Motor neuron (in vitro differentiated cells): ENCODE results near the gene IRF2. TPM values are rescaled to one million over a fixed set of nuclear protein-coding genes. Genes with fewer than 3 reads are reported as not detected.
A peak's percentile ranks its signal among the peaks of the same experiment; 100 is the strongest.

Source experiments
- ATAC-seq, 8 experiments: fragments of 200-7000 bp; cut with Tn5 transposase; replicated peaks in 6 of 8; 2 replicates each; pipeline ENCODE4 v1.8.0; 2021; ENCODE audit warnings: mild to moderate bottlenecking in 8 of 8, moderate library complexity in 8 of 8
- H3K27ac ChIP-seq, 2 donors: fragments of 250-450 bp; sonication (Bioruptor Pico); 2 replicates each; pipeline ENCODE4 v1.9.0; 2021; ENCODE audit warnings: antibody characterized with exemption in 2 of 2, mild to moderate bottlenecking in 2 of 2, moderate library complexity in 1 of 2
- H3K4me1 ChIP-seq, 2 donors: fragments of 250-450 bp; sonication (Bioruptor Pico); replicated peaks in 1 of 2; 2 replicates each; pipeline ENCODE4 v1.6.1; 2021; ENCODE audit warnings: antibody characterized with exemption in 2 of 2, mild to moderate bottlenecking in 2 of 2, moderate library complexity in 1 of 2
- H3K4me3 ChIP-seq, 5 donors: fragments of 250-450 bp; sonication (Bioruptor Pico); 2 replicates each; pipeline ENCODE4 v1.9.0; 2021; ENCODE audit warnings: antibody characterized with exemption in 5 of 5, mild to moderate bottlenecking in 5 of 5, moderate library complexity in 4 of 5
- WGBS, 10 experiments: fragments of 450-650 bp; shearing (Covaris generic); methylation state at CpG; one replicate each; pipeline ENCODE4 v1.0.0; 2022; 5-methylcytosine and 5-hydroxymethylcytosine counted together
- in situ Hi-C, 9 experiments: fragments of 400-800 bp; cut with MboI; loops; one replicate each; pipeline ENCODE4 v1.15.0; 2021; ENCODE audit warnings: low sequenced_read_pairs in 9 of 9, low pct_unique_long_range_greater_than_20kb in 2 of 9; ENCODE audit not compliant: unreplicated experiment in 9 of 9
- total RNA-seq, 8 experiments: library from RNA; unstranded; fragments of 300-600 nt; gene quantifications; 2 replicates each; pipeline versions ENCODE4 v1.2.3 to v1.2.4, GENCODE V29; 2022

The IRF2 gene
- total RNA-seq, 8 experiments from 2014 or later: 6.3 to 36.7 (median 15.3) TPM

DNA sequence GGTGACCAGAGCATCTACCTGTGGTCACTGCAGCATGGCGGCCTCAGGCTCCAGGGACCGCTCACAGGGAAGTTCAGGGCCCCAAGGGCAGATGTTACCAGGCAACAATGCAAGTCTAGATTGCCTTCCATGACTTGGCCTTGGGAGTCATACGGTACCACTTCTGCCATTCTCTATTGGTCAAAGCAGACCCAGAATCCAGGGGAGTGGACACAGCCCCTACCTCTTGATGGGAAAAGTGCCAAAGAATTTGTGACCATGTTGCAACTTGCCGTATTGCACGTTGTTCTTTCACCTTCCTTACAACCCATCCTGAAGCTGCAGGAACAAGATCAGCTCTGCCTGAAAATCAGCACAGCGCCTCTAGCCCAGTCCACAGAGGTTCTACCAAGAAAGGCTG is 111.1 kb downstream of the IRF2 start:
- no peaks in the 10 kb centered on the region for H3K4me1 ChIP-seq
- no peak overlapping the region for H3K4me3 ChIP-seq
- 52 to 100% (median 87%) methylated on average over 1 to 4 of the region's 6 CpGs; no CpG with 5 or more reads in 3 of the 10 experiments for WGBS, 10 experiments
- no peak overlapping the region for H3K27ac ChIP-seq
- ATAC-seq: no peak
- in situ Hi-C loops: no loop called here

GRCh38 chr4:184362396-184362795 is 112.0 kb downstream of the IRF2 start:
- 20 to 100% (median 87%) methylated on average over 1 to 4 of the region's 4 CpGs; no CpG with 5 or more reads in 1 of the 10 experiments for whole genome bisulfite sequencing, 10 experiments
- ATAC-seq: peak in 1 of 8 experiments; percentile 22
- Histone ChIP-seq H3K4me3 (no peak overlapping the region), H3K27ac (no peak overlapping the region), H3K4me1 (no peaks in the 10 kb centered on the region)
- in situ Hi-C loops: no loop called here

- 11 to 100% (median 96%) methylated on average over 1 to 3 of the region's 3 CpGs for WGBS, 10 experiments
- no peak overlapping the region for H3K4me3 ChIP-seq
- no peak for ATAC-seq
- no peak overlapping the region for H3K27ac ChIP-seq
- H3K4me1 ChIP-seq: no peaks in the 10 kb centered on the region
- in situ Hi-C loops: no loop called here
Measured at GRCh38 chr4:184361443-184361842, 112.9 kb downstream of the IRF2 start.

- in situ Hi-C loops: no loop called here
- H3K4me3 ChIP-seq: no peak overlapping the region
- ATAC-seq: no peak
- H3K27ac ChIP-seq: no peak overlapping the region
- 30 to 100% (median 82%) methylated on average over 1 to 5 of the region's 5 CpGs for whole genome bisulfite sequencing, 10 experiments
- no peaks in the 10 kb centered on the region for H3K4me1 ChIP-seq
Measured at GRCh38 chr4:184359888-184360287, 114.5 kb downstream of the IRF2 start.

DNA sequence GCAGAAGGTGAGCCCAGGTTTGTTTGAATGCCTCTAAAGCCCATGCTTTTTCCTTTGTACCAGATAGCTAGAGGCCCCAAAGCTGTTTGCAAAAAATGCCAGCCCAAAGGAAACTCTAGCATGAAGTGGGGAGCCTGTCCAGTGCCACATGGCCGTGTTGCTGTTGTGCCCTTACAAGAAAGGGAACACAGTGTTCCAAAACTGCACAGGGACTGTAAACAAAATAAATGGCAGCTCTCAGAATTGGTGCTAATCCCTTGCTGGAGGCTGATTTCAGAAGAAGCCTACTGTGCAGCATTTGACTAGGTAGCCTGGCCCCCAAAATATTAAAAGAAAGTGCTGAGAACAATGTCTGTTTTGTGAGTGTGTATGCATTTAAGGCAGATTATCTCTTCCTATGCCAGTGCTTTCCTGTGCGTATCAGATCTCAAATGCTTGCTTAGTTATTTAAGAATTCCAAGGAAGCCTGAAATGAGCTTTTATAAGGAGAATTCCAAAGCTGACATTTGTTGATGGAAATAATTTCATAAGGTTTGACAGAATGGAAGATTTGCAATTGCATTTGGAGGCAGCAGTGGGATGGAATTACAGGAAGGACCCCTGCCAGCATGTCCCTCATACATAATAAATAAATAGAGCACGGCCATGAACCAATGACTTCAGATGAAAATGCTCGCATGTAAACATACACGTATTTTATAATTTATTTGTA is 115.7 kb downstream of the IRF2 start:
- in situ Hi-C loops: no loop called here
- 50 to 100% (median 85%) methylated on average over 1 to 5 of the region's 5 CpGs for WGBS, 10 experiments
- Histone ChIP-seq H3K4me3 (no peak overlapping the region), H3K4me1 (no peaks in the 10 kb centered on the region), H3K27ac (no peak overlapping the region)
- ATAC-seq: no peak

- Histone ChIP-seq H3K4me3 (no peak overlapping the region), H3K27ac (no peak overlapping the region), H3K4me1 (no peaks in the 10 kb centered on the region)
- ATAC-seq: peak in 2 of 8 experiments; percentile 25 to 27
- WGBS, 10 experiments: 56 to 92% (median 77%) methylated on average over 1 to 4 of the region's 4 CpGs; no CpG with 5 or more reads in 2 of the 10 experiments
- in situ Hi-C loops: no loop called here
Measured at GRCh38 chr4:184357772-184358171, 116.6 kb downstream of the IRF2 start.

- H3K4me3 ChIP-seq: no peak overlapping the region
- H3K4me1 ChIP-seq: no peaks in the 10 kb centered on the region
- WGBS, 10 experiments: 83 to 100% (median 100%) methylated on average over 1 of the region's 1 CpG; no CpG with 5 or more reads in 7 of the 10 experiments
- in situ Hi-C loops: no loop called here
- ATAC-seq: no peak
- H3K27ac ChIP-seq: no peak overlapping the region
Measured at GRCh38 chr4:184357165-184357564, 117.2 kb downstream of the IRF2 start.

- ATAC-seq: no peak
- WGBS, 10 experiments: 92 to 100% (median 95%) methylated on average over 3 to 7 of the region's 7 CpGs; no CpG with 5 or more reads in 5 of the 10 experiments
- no peaks in the 10 kb centered on the region for H3K4me1 ChIP-seq
- no peak overlapping the region for H3K4me3 ChIP-seq
- H3K27ac ChIP-seq: no peak overlapping the region
- in situ Hi-C loops: no loop called here
Measured at GRCh38 chr4:184356366-184356765, 118.0 kb downstream of the IRF2 start.

GRCh38 chr4:184355857-184356256 is 118.5 kb downstream of the IRF2 start:
- Histone ChIP-seq H3K4me3 (no peak overlapping the region), H3K4me1 (no peaks in the 10 kb centered on the region), H3K27ac (no peak overlapping the region)
- in situ Hi-C loops: no loop called here
- WGBS, 10 experiments: 38 to 100% (median 69%) methylated on average over 1 to 5 of the region's 5 CpGs; no CpG with 5 or more reads in 2 of the 10 experiments
- no peak for ATAC-seq

DNA sequence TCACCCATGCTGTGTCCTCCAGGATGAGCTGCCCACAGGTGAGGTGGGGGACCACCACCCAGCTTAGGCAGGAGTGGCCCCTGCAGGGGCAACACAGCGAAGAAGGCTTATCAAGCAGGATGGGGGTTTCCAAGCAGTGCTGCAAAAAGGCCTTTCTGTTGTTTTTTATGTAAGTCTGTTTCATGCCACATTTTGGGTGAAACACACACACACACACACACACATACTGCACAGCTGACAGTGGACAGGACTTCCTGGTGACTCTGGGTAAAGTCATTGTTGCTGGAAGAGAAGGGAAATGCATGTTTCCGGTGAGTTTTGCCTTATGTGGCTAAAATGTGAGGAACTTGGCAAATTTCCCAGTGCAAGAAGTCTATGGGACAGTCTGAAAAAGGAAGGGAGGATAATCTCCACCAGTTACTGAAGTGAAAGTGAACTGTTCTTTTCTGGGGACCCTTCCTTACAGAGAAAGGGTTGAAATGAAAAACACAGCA is 119.2 kb downstream of the IRF2 start:
- no peaks in the 10 kb centered on the region for H3K4me1 ChIP-seq
- WGBS, 10 experiments: 0 to 100% (median 89%) methylated on average over 1 to 2 of the region's 2 CpGs; no CpG with 5 or more reads in 1 of the 10 experiments
- ATAC-seq: peak in 6 of 8 experiments; percentile 34 to 77 (median 58)
- H3K4me3 ChIP-seq: no peak overlapping the region
- in situ Hi-C loops: no loop called here
- H3K27ac ChIP-seq: no peak overlapping the region

GRCh38 chr4:184352891-184353290 is 121.5 kb downstream of the IRF2 start:
- H3K4me1 ChIP-seq: peaks cover 3 to 6% of the 10 kb centered on the region in 2 donors
- ATAC-seq: no peak
- no peak overlapping the region for H3K27ac ChIP-seq
- H3K4me3 ChIP-seq: no peak overlapping the region
- WGBS, 10 experiments: 66 to 100% (median 91%) methylated on average over 3 to 5 of the region's 5 CpGs
- in situ Hi-C loops: no loop called here

DNA sequence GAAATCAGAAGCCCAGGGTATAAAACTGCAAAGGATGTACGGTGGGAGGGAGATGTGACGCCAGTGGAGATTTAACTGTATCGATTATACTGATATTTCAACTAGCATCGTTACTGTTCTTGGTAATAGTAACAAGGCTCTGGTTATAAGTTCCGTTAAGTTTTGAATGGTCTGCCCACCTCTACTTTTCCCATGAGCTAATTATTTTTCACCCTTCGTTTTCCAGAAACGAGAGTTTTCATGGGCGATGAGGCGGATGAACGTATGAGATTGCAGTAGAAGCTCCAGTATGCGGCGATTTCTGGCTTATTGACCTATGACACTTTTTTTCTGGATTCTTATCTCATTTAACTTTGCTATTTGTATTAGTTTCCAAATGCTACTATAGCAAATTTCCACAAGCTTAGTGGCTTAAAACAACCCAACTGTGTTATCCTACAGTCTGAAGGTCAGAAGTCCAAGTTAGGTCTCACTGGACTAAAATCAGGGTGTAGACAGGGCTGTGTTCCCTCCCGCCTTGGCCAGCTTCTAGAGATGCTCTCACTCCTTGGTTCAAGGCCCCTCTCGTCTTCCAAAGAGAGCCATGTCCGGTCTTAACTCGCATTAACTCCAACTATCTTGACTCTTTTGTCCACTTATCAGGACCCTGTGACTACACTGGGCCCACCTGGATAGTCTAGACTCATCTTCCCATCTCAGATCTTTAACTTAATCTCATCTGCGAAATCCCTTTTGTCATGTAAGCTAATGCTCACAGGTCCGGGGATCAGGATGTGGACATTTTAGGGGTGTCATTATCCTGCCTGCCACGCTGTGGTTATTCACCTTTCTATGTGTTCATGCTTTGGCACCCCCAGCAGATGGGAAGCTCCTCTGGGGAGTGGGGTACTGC is 122.5 kb downstream of the IRF2 start:
- no peak overlapping the region for H3K4me3 ChIP-seq
- no peak for ATAC-seq
- in situ Hi-C loops: no loop called here
- H3K27ac ChIP-seq: no peak overlapping the region
- peaks cover 13 to 16% of the 10 kb centered on the region in 2 donors for H3K4me1 ChIP-seq
- WGBS, 10 experiments: 82 to 93% (median 87%) methylated on average over 2 to 19 of the region's 19 CpGs

DNA sequence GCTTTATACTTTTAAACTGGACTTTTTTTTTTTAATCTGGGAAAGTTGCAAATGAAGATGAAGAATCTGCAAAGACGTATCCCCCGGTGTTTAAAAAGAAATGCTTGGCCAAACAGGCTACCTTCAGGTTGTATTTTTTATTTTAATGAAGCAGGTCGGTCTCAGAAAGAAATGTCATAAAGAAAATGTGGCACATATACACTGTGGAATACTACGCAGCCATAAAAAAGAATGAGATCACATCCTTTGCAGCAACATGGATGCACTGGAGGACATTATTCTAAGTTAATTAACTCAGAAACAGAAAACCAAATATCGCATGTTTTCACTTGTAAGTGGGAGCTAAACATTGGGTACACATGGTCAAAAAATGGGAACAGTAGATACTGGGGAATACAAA is 123.4 kb downstream of the IRF2 start:
- Histone ChIP-seq H3K4me1 (peaks cover 13 to 16% of the 10 kb centered on the region in 2 donors), H3K4me3 (no peak overlapping the region), H3K27ac (no peak overlapping the region)
- 80 to 100% (median 97%) methylated on average over 2 to 5 of the region's 5 CpGs for WGBS, 10 experiments
- in situ Hi-C loops: no loop called here
- no peak for ATAC-seq
